Neural progenitor cell (in vitro differentiated cells): Measurements from ENCODE around the gene FHOD3.

Source experiments
- CTCF ChIP-seq: fragments of 200-600 bp; sonication (generic); IDR thresholded peaks from 2 replicates; pipeline ENCODE4 v1.5.1; 2017; ENCODE audit warnings: antibody characterized with exemption, mild to moderate bottlenecking
- EZH2phosphoT487 ChIP-seq: fragments of 200-600 bp; sonication (generic); IDR thresholded peaks from 2 replicates; pipeline ENCODE4 v1.6.1; 2017; ENCODE audit warnings: antibody characterized with exemption

GRCh38 chr18:36818652-36819051 lies 521.1 kb downstream of the FHOD3 start:
- no peak for TF ChIP-seq CTCF
- TF ChIP-seq EZH2phosphoT487: no peak
